ENCODE measurements around the gene SRRM3.

SRRM3 gene

GRCh38 chr7:76317782-76318487 is 116.2 kb downstream of the SRRM3 start:
- peak overlapping the region in 1 of 2 experiments; percentile 86 for H3K14ac ChIP-seq (ENCODE audit: low read length in 2 of 2)
- peaks cover 14% of the 10 kb centered on the region for H3K4me1 ChIP-seq (ENCODE audit: control insufficient read depth, insufficient read depth, low read depth, low read length)
- peak overlapping the region; percentile 91 for H3K4me2 ChIP-seq (ENCODE audit: low read length, poor library complexity, severe bottlenecking)
- peak; percentile 97 for DNase-seq
- H3K9me3 ChIP-seq (ENCODE audit: control insufficient read depth, low read length) = no peaks in the 10 kb centered on the region
- peak overlapping the region; percentile 72 to 89 for H3K4me3 ChIP-seq (ENCODE audit: insufficient read depth in 1 of 2, low read depth in 1 of 2, low read length in 2 of 2)
- H3K4ac ChIP-seq (ENCODE audit: low read depth in 1 of 2, low read length in 2 of 2) = peak overlapping the region; percentile 96 to 98
- H2BK120ac ChIP-seq (ENCODE audit: low read depth, low read length) = peak overlapping the region; percentile 98
- peak overlapping the region; percentile 94 for H3K9ac ChIP-seq (ENCODE audit: low read length)
- 2% methylated on average over 47 of the region's 50 CpGs for WGBS
- no peaks in the 10 kb centered on the region for H3K27me3 ChIP-seq (ENCODE audit: control insufficient read depth in 1 of 2, insufficient read depth in 1 of 2, low read length in 2 of 2)
- peaks cover 8 to 14% of the 10 kb centered on the region in 2 experiments for H3K36me3 ChIP-seq (ENCODE audit: control insufficient read depth in 1 of 2, insufficient read depth in 2 of 2, low read depth in 1 of 2, low read length in 2 of 2)
- H3K18ac ChIP-seq (ENCODE audit: low read depth in 1 of 2, low read length in 2 of 2) = peak overlapping the region; percentile 96
- peak overlapping the region; percentile 98 for H4K8ac ChIP-seq (ENCODE audit: low read length)
- H3K79me1 ChIP-seq (replicated peaks; ENCODE audit: low read length, poor library complexity, severe bottlenecking) = peaks cover 5% of the 10 kb centered on the region
- peak overlapping the region; percentile 99 for H2BK15ac ChIP-seq (ENCODE audit: low read depth, poor library complexity, severe bottlenecking)
- H2AK5ac ChIP-seq (ENCODE audit: low read length, severe bottlenecking) = peak overlapping the region; percentile 80
- H2BK12ac ChIP-seq (ENCODE audit: low read length in 2 of 2) = peak overlapping the region; percentile 94 to 99
- peak overlapping the region; percentile 99 for H3K27ac ChIP-seq (ENCODE audit: low read length, poor library complexity, severe bottlenecking)
- H2BK5ac ChIP-seq (ENCODE audit: low read depth, low read length, poor library complexity, severe bottlenecking) = peak overlapping the region; percentile 97
- H3K23ac ChIP-seq (ENCODE audit: low read length in 2 of 2) = peak overlapping the region in 1 of 2 experiments; percentile 91
- H4K91ac ChIP-seq (ENCODE audit: low read length) = peak overlapping the region; percentile 95
- H2AFZ ChIP-seq (ENCODE audit: low read depth, low read length) = peak overlapping the region; percentile 49

- Histone ChIP-seq H3K4ac (ENCODE audit: low read depth in 1 of 2, low read length in 2 of 2) (peak overlapping the region; percentile 96 to 98), H3K9ac (ENCODE audit: low read length) (peak overlapping the region; percentile 94), H3K4me2 (ENCODE audit: low read length, poor library complexity, severe bottlenecking) (peak overlapping the region; percentile 91), H4K91ac (ENCODE audit: low read length) (peak overlapping the region; percentile 95), H3K18ac (ENCODE audit: low read depth in 1 of 2, low read length in 2 of 2) (peak overlapping the region; percentile 96), H3K4me3 (ENCODE audit: insufficient read depth in 1 of 2, low read depth in 1 of 2, low read length in 2 of 2) (peak overlapping the region; percentile 72 to 89), H3K36me3 (ENCODE audit: control insufficient read depth in 1 of 2, insufficient read depth in 2 of 2, low read depth in 1 of 2, low read length in 2 of 2) (peaks cover 11 to 19% of the 10 kb centered on the region in 2 experiments), H3K9me3 (ENCODE audit: control insufficient read depth, low read length) (no peaks in the 10 kb centered on the region), H2AFZ (ENCODE audit: low read depth, low read length) (peak overlapping the region; percentile 49), H3K27me3 (ENCODE audit: control insufficient read depth in 1 of 2, insufficient read depth in 1 of 2, low read length in 2 of 2) (no peaks in the 10 kb centered on the region), H3K4me1 (ENCODE audit: control insufficient read depth, insufficient read depth, low read depth, low read length) (peaks cover 13% of the 10 kb centered on the region), H2BK15ac (ENCODE audit: low read depth, poor library complexity, severe bottlenecking) (peak overlapping the region; percentile 99), H3K79me1 (replicated peaks; ENCODE audit: low read length, poor library complexity, severe bottlenecking) (peaks cover 5% of the 10 kb centered on the region), H2BK120ac (ENCODE audit: low read depth, low read length) (peak overlapping the region; percentile 98), H3K23ac (ENCODE audit: low read length in 2 of 2) (peak overlapping the region in 1 of 2 experiments; percentile 91), H4K8ac (ENCODE audit: low read length) (peak overlapping the region; percentile 98), H2AK5ac (ENCODE audit: low read length, severe bottlenecking) (peak overlapping the region; percentile 80), H2BK5ac (ENCODE audit: low read depth, low read length, poor library complexity, severe bottlenecking) (peak overlapping the region; percentile 97), H2BK12ac (ENCODE audit: low read length in 2 of 2) (peak overlapping the region; percentile 64 to 94), H3K14ac (ENCODE audit: low read length in 2 of 2) (peak overlapping the region in 1 of 2 experiments; percentile 86), H3K27ac (ENCODE audit: low read length, poor library complexity, severe bottlenecking) (peak overlapping the region; percentile 99)
- DNase-seq = peak; percentile 94
- WGBS = 10% methylated on average over 25 of the region's 25 CpGs
Observed at GRCh38 chr7:76318488-76319353, 117.0 kb downstream of the SRRM3 start.

GRCh38 chr7:76325092-76325491 is 123.4 kb downstream of the SRRM3 start:
- Histone ChIP-seq H2AK5ac (ENCODE audit: low read length, severe bottlenecking) (no peak overlapping the region), H3K36me3 (ENCODE audit: control insufficient read depth in 1 of 2, insufficient read depth in 2 of 2, low read depth in 1 of 2, low read length in 2 of 2) (peaks cover 43 to 72% of the 10 kb centered on the region in 2 experiments), H2BK120ac (ENCODE audit: low read depth, low read length) (no peak overlapping the region), H2AFZ (ENCODE audit: low read depth, low read length) (no peak overlapping the region), H3K23ac (ENCODE audit: low read length in 2 of 2) (no peak overlapping the region), H3K18ac (ENCODE audit: low read depth in 1 of 2, low read length in 2 of 2) (no peak overlapping the region), H4K91ac (ENCODE audit: low read length) (no peak overlapping the region), H3K9me3 (ENCODE audit: control insufficient read depth, low read length) (no peaks in the 10 kb centered on the region), H4K8ac (ENCODE audit: low read length) (no peak overlapping the region), H3K27me3 (ENCODE audit: control insufficient read depth in 1 of 2, insufficient read depth in 1 of 2, low read length in 2 of 2) (no peaks in the 10 kb centered on the region), H3K4me3 (ENCODE audit: insufficient read depth in 1 of 2, low read depth in 1 of 2, low read length in 2 of 2) (no peak overlapping the region), H3K4ac (ENCODE audit: low read depth in 1 of 2, low read length in 2 of 2) (no peak overlapping the region), H3K4me1 (ENCODE audit: control insufficient read depth, insufficient read depth, low read depth, low read length) (peaks cover 2% of the 10 kb centered on the region), H2BK5ac (ENCODE audit: low read depth, low read length, poor library complexity, severe bottlenecking) (no peak overlapping the region), H3K79me1 (replicated peaks; ENCODE audit: low read length, poor library complexity, severe bottlenecking) (peaks cover 6% of the 10 kb centered on the region), H3K14ac (ENCODE audit: low read length in 2 of 2) (no peak overlapping the region), H2BK15ac (ENCODE audit: low read depth, poor library complexity, severe bottlenecking) (no peak overlapping the region), H3K27ac (ENCODE audit: low read length, poor library complexity, severe bottlenecking) (no peak overlapping the region), H3K9ac (ENCODE audit: low read length) (no peak overlapping the region), H2BK12ac (ENCODE audit: low read length in 2 of 2) (no peak overlapping the region), H3K4me2 (ENCODE audit: low read length, poor library complexity, severe bottlenecking) (no peak overlapping the region)
- WGBS = 96% methylated on average over 9 of the region's 11 CpGs
- DNase-seq = no peak

DNA sequence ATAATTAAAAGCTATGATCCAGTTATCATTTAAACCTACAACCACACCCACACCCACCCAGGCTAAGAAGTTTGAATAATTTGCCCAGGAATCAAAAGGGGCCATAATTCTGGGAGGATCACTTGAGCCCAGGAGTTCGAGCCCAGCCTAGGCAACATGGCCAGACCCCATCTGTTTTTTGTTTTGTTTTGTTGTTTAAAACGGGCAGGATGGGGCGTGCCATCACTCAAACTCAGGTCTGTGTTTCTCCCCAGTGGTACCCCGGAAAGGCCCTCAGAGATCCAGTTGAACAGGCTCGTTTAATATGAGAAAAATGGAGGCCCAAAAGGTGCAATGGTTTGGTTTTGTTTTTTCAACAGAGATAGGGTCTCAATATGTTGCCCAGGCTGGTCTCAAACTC is 124.1 kb downstream of the SRRM3 start:
- WGBS = 96% methylated on average over 5 of the region's 5 CpGs
- Histone ChIP-seq H3K9ac (ENCODE audit: low read length) (no peak overlapping the region), H3K23ac (ENCODE audit: low read length in 2 of 2) (no peak overlapping the region), H2BK5ac (ENCODE audit: low read depth, low read length, poor library complexity, severe bottlenecking) (no peak overlapping the region), H4K8ac (ENCODE audit: low read length) (no peak overlapping the region), H3K27ac (ENCODE audit: low read length, poor library complexity, severe bottlenecking) (no peak overlapping the region), H3K4ac (ENCODE audit: low read depth in 1 of 2, low read length in 2 of 2) (no peak overlapping the region), H2BK120ac (ENCODE audit: low read depth, low read length) (no peak overlapping the region), H3K9me3 (ENCODE audit: control insufficient read depth, low read length) (no peaks in the 10 kb centered on the region), H3K4me3 (ENCODE audit: insufficient read depth in 1 of 2, low read depth in 1 of 2, low read length in 2 of 2) (no peak overlapping the region), H3K27me3 (ENCODE audit: control insufficient read depth in 1 of 2, insufficient read depth in 1 of 2, low read length in 2 of 2) (no peaks in the 10 kb centered on the region), H3K18ac (ENCODE audit: low read depth in 1 of 2, low read length in 2 of 2) (no peak overlapping the region), H2AFZ (ENCODE audit: low read depth, low read length) (no peak overlapping the region), H2BK15ac (ENCODE audit: low read depth, poor library complexity, severe bottlenecking) (no peak overlapping the region), H4K91ac (ENCODE audit: low read length) (no peak overlapping the region), H2AK5ac (ENCODE audit: low read length, severe bottlenecking) (no peak overlapping the region), H3K4me2 (ENCODE audit: low read length, poor library complexity, severe bottlenecking) (no peak overlapping the region), H3K79me1 (replicated peaks; ENCODE audit: low read length, poor library complexity, severe bottlenecking) (peaks cover 3% of the 10 kb centered on the region), H3K14ac (ENCODE audit: low read length in 2 of 2) (no peak overlapping the region), H2BK12ac (ENCODE audit: low read length in 2 of 2) (no peak overlapping the region), H3K36me3 (ENCODE audit: control insufficient read depth in 1 of 2, insufficient read depth in 2 of 2, low read depth in 1 of 2, low read length in 2 of 2) (peaks cover 42 to 76% of the 10 kb centered on the region in 2 experiments), H3K4me1 (ENCODE audit: control insufficient read depth, insufficient read depth, low read depth, low read length) (peaks cover 2% of the 10 kb centered on the region)
- no peak for DNase-seq

Measured in mesenchymal stem cell (in vitro differentiated cells and primary cell).